CD4-positive, alpha-beta T cell treated with Interleukin-15 for 1 hour (primary cell): ENCODE measurements around the gene SLC9A9.
"Not testable (repeated sequence)": the region's sequence is repeated elsewhere in the genome, so short reads cannot be mapped to it uniquely, and the experiment has no call there.

Experiments used
- DNase-seq: peaks from one replicate; pipeline ENCODE4 v3.0.0-alpha.2; 2020

Gene SLC9A9

GRCh38 chr3:143847787-143848631, at the start of gene SLC9A9:
Gene SLC9A9, minus strand, starts transcription at chr3:143848468. Its CDS starts 146 bp downstream, at chr3:143848322.
- peak; percentile 41 for DNase-seq

GRCh38 chr3:143897576-143898295, 49.5 kb upstream of the SLC9A9 start:
- no peak for DNase-seq

DNA sequence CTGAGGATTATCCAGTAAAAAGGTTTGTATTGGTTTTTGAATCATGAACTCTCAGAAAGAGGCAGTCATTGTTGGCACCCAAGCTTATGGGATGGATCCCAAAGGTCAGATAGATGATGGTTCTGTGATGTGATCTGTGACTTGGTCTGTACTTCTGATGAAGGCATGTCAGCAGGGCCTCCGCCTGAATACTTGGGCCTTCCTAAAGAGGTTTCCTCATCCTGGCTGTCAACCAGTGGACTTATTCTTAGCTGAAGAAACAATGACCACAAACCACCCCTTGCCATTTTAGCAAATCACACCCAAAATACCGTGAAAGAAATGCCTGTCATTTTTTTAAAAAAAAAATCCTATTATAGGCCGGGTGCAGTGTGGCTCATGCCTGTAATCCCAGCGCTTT, 48.2 kb upstream of the SLC9A9 start:
- DNase-seq: no peak

DNA sequence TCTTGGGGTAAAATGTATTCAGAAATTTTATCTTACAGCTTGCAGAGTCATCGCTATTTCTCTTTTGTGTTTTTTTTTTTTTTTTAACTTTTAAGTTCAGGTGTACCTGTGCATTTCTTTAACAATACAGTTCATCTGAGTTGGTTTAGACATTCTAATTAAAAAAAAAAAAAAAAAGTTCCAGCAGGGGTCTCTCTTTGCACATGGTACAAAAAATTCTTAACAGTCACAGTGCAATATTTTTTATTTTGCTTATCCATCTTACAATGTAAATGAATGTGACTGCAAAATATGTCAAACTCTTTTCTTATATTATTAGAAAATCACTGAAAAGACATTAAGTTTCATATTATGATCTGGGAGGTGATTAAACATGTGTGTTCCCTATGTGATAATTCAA, 47.5 kb upstream of the SLC9A9 start:
- no peak for DNase-seq

GRCh38 chr3:143888846-143889245, 40.6 kb upstream of the SLC9A9 start:
- DNase-seq: no peak

GRCh38 chr3:143888166-143888565, 39.9 kb upstream of the SLC9A9 start:
- no peak for DNase-seq

- DNase-seq: peak; percentile 26
These were observed 37.6 kb upstream of the SLC9A9 start for GRCh38 chr3:143885780-143886427.

GRCh38 chr3:143884861-143885260, 36.6 kb upstream of the SLC9A9 start:
- DNase-seq: no peak

DNA sequence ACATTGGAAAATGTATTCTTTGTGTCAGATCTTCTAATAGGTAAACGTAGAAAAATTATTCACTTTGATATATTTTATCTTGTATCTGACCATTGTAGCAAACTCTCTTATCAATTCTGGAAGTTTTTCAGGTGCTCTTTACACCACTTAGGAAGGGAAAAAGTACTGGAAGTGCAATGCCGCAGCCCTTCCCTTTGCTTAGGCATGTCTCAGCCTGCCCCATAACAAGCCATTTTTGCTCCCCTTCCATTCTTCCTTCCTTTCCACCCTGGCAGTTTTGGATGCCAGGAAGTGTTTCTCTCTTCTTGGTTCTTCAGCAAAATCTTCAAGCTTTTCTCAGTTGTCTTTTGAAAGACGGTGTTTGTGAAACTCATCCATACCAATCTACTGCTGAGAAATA, 34.9 kb upstream of the SLC9A9 start:
- DNase-seq: no peak

GRCh38 chr3:143881095-143881494, 32.8 kb upstream of the SLC9A9 start:
- no peak for DNase-seq

GRCh38 chr3:143875546-143875945, 27.3 kb upstream of the SLC9A9 start:
- no peak for DNase-seq

GRCh38 chr3:143873553-143873952, 25.3 kb upstream of the SLC9A9 start:
- not testable (repeated sequence) for DNase-seq

- DNase-seq: no peak
These were observed 17.0 kb upstream of the SLC9A9 start for GRCh38 chr3:143865302-143865701.

- DNase-seq: no peak
These were observed 11.4 kb upstream of the SLC9A9 start for GRCh38 chr3:143859465-143860203.

GRCh38 chr3:143856252-143856970, 8.1 kb upstream of the SLC9A9 start:
- no peak for DNase-seq

GRCh38 chr3:143855183-143855582, 6.9 kb upstream of the SLC9A9 start:
- DNase-seq: no peak

DNA sequence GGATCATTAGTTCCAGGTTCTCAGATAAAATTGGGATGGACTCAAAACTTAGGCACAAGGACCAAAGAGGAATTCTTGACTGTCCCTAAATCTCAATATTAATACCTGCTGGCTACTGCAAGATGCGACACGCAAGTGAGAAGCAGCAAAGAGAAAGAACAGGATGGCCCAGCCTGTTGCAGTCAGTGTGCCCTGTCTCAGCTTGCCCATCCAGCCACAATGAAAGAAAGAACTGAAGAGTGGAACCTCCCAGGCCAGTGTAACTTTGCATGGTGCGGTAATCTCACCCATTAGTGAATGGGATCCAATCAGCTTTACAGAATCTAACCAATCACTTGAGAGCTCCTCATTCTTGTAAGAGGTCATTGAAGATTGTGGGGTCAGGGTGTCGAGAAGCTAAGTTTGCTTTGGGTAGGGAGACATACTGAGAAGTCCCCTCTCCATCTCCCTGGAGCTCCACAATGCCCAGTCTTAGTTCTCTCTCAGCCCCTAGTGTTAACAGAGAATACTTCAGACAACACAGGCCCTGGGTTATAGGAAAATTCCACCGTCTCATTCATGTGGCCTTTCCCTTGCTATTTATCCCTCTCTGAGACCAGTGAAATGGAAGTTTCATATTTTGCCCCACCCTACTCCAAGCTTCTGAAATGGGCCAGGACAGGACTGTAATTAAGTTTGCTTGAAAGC, 3.2 kb upstream of the SLC9A9 start:
- no peak for DNase-seq

DNA sequence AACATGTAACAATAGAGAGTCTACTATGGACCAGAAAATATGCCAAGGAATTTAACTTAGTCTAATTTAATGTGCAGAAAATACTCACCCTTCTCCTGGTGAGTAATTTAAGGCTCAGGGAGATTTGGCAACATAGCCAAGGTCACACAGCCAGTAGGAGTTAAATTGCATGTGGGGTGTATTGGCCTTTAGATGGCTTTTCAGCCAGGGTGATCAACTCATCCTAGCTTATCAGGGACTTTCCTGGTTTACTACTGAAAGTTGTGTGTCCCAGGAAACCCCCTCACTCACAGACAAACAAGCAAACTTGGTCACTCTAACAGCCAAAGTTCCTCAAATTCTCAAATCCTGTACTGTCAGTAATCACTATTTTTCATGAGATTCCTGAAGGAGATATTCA, 2.6 kb upstream of the SLC9A9 start:
- DNase-seq: no peak

DNA sequence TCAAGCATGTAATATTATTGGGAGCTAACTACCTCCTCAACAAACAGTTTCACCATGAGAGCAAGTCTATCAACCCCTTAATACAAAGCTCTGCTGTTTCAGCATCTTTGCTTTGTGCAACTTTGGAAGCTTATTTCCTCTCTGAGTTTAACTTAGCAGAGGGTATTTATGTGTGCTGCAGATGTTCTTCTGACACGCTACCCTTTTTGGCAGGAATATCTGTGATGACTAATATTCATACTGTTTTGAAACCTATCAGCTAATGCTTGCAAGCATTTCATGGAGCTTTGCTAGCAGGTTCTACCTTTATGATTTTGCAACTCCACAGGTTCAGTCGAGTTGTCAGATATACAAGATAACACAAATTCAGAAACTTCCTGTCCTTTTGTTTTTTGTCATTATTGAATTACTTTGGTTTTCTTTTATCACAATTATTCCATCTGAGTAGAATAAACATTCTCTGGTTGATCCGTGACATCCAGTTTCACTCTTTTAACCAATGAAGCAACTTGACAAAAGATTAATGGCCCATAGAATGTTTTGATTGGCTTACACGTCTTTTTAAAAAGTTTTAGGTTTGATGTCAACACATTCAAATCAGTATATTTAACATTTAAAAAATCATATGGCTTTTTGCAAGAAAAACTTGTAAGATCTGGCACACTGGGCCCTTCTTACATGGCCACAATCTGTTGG, 1.7 kb upstream of the SLC9A9 start:
- no peak for DNase-seq

GRCh38 chr3:143848704-143849103, 436 bp upstream of the SLC9A9 start:
- no peak for DNase-seq

DNA sequence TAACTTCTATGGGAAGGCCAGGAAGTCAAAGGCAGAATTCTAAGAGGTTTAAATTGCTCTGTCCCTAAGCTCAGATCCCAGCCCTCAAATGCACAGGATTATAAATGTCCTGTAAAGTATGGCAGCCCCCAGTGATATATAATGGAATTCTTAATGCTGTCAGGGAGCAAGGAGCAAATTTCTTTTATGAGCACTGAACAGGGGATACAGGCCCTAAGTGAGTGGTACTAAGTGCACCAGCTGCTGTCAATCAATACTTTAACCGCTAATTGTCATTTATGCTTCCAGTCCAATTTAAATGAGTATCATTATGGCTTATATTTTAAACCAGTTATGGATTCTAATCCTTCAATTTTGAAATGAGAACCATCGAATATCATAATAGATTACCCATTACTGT, 4.7 kb downstream of the SLC9A9 start:
- no peak for DNase-seq
